PC-3 (cell line): ENCODE results near the gene PRDM5.

ENCODE experiments used
- CTCF ChIP-seq: fragments of 300-600 bp; sonication (generic); conservative IDR thresholded peaks from 2 replicates; pipeline ENCODE4 v1.5.1; 2017; ENCODE audit warnings: antibody characterized with exemption, low read depth, mild to moderate bottlenecking, low read length
- EZH2 ChIP-seq: fragments of 300-600 bp; sonication (generic); IDR thresholded peaks from one replicate; pipeline ENCODE4 v1.6.1; 2017; ENCODE audit warnings: antibody characterized with exemption, mild to moderate bottlenecking, low read length; ENCODE audit not compliant: unreplicated experiment
- EZH2phosphoT487 ChIP-seq: fragments of 300-600 bp; sonication (generic); IDR thresholded peaks from 2 replicates; pipeline ENCODE4 v1.6.1; 2018; ENCODE audit warnings: mild to moderate bottlenecking, antibody characterized with exemption, low read length, borderline replicate concordance

- TF ChIP-seq EZH2 (no peak), CTCF (no peak), EZH2phosphoT487 (no peak)
These were observed 202.1 kb downstream of the PRDM5 start for GRCh38 chr4:120720354-120720934.
